ENCODE data around the gene SHROOM4.

The SHROOM4 gene

GRCh38 chrX:50776248-50776647, 37.7 kb downstream of the SHROOM4 start:
- DNase-seq = no peak

DNA sequence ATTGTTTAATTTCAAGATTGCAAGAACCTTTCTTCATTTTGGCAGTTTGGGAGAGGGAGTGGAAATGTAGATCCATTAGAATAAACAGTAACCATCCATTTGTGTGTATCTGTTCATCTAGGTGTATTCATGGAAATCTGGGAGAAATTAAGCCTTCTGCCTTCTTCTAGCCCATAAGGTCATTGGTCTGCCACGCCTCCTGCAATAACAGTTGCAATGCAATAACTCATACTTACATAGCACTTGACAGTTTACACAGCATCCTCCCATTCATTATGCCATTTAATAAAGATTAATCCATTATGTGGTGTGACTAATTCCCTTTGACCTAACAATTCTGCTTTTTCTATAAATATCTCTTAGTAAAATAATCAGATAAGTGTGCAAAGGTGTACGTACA, 42.6 kb downstream of the SHROOM4 start:
- DNase-seq = no peak

- no peak for DNase-seq
These were observed 43.3 kb downstream of the SHROOM4 start for GRCh38 chrX:50770702-50771101.

- DNase-seq = no peak
These were observed 44.5 kb downstream of the SHROOM4 start for GRCh38 chrX:50769389-50770063.

- no peak for DNase-seq
These were observed 45.2 kb downstream of the SHROOM4 start for GRCh38 chrX:50768801-50769200.

GRCh38 chrX:50765986-50766385, 48.0 kb downstream of the SHROOM4 start:
- no peak for DNase-seq

DNA sequence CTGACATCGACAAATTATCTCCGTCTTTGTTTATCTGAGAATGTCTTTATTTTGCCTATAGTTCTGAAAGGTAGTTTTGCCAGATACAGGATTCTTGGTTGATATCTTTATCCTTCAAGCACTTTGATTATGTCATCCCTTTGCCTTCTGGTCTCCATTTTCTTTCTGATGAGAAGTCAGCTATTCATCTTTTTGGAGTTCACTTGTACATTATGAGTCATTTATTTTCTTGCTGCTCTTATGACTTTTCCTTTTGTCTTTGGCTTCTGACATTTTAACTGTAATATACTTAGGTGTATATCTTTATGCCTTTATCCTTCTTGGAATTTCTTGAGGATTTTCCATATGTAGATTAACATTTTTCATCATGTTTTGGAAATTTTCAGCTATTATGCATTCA, 51.4 kb downstream of the SHROOM4 start:
- no peak for DNase-seq

GRCh38 chrX:50756276-50756675, 57.7 kb downstream of the SHROOM4 start:
- DNase-seq = no peak

GRCh38 chrX:50751091-50751490, 62.9 kb downstream of the SHROOM4 start:
- DNase-seq = no peak

DNA sequence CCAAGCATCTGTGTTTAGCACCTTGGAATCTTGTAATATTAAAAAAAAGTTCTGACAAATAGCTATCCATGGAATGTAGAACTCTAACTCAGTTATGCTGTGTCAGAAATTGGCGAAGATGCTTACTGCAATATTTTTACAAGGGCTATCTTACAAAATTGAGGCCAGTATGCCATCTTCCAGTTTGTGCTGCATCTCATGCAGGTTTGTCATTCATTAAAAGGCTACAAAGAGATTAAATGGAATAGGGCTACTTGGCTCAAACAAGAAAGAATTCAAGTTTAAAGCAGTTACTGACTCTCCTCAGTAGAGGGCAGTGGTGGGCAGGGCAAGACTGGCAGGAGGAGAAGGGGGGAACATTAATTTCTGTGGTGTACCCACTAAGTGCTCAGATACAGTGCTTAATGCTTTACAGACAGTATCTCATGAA, 66.5 kb downstream of the SHROOM4 start:
- no peak for DNase-seq

DNA sequence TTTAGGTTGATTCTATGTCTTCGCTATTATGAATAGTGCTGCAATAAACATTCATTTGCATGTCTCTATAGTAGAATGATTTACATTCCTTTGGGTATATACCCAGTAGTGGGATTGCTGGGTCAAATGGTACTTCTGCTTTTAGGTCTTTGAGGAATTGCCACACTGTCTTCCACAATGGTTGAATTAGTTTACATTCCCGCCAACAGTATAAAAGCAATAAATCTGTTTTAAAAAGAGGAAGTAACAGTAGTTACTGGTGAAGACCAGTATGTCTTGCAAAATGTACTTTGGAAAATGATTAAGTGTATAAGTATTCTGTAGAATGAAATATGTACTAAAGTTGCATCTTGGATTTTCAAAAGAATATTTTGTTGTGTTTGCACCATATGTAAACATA, 77.3 kb downstream of the SHROOM4 start:
- DNase-seq = no peak

- DNase-seq = no peak
These were observed 87.7 kb downstream of the SHROOM4 start for GRCh38 chrX:50726296-50726695.

DNA sequence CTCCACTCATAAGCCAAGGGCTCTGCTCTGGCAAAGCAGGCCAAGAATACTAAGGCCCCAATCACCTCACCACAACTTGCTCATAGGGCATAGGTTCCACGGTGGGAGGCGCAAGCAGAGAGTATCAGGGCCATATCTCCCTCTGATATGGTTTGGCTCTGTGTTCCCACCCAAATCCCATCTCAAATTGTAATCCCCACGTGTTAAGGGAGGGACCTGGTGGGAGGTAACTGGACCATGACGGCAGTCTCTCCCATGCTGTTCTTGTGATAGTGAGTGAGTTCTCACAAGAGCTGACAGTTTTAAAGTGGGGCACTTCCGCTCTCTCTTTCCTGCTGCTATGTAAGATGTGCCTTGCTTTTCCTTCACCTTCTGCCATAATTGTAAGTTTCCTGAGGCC, 88.7 kb downstream of the SHROOM4 start:
- no peak for DNase-seq

DNA sequence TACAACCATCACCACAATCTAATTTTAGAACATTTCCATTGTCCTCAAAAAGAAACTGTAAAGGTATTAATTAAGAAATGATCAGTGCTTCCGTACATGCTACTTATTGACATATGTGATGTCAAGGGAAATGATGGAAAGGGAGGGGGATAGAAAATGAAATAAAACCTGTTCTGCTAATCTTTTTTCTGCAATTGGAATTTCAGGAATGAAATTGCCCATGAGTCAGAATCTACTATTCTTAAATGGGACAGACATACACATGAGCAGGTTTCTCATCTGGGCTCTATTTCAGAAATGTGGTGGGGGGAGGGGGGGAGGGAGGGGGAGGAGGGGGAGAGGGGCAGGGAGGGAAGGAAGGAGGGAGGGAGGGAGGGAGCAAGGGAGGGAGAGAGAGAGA, 91.0 kb downstream of the SHROOM4 start:
- DNase-seq = no peak

DNA sequence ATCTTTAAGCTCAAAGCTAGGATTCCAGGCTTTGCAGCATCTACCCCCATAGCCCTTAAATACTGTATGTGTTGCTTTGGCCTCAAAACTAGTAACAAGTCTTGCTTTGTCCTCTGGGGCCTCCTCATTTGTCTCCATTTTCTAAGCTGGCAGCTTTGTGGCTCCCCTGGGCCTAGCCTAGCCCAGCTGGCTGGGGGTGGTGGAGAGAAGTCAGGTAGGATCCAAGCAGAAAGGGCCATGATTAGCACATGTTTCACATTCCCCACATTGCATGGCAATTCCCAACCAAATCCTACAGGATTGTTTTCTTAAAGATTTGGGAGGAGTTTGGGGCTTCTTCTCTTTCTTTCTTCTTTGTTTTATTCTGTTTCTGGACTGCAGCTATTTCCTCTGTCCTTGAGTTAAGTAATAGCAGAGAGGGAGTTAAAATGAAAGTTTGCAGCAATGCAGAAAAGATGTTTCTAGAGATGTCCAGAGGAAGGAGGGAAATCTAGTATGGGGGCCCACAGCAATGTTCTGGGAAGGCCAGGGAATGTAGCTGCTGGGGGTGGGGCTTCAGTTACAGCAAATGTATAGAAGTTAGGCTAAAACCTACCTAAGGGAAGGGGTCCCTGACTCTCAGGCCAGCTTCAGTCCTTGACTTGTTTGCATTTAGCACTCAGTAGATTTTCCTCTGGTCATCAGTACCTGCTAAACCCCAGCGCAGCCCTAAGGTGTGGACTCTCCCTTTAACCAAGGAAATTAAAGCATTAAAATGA, 92.1 kb downstream of the SHROOM4 start:
- DNase-seq = no peak

DNA sequence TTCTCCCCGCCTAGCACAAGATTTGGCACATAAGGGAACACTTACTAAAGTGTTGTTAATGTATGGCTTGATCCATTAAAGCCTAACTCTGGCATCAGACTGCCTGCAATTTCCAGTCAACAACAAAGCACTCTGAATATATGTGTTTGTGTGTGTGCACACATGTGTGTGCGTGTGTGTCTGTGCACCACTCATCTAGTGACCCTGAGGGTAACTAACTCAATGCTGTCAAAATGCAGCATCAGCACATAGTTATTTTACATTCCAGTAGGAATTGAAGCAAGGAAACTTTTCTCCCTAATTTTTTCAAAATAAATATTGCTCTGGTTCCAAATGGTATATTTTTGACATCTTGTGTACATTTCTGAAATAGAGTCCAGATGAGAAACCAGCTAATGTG, 94.4 kb downstream of the SHROOM4 start:
- DNase-seq = no peak

DNA sequence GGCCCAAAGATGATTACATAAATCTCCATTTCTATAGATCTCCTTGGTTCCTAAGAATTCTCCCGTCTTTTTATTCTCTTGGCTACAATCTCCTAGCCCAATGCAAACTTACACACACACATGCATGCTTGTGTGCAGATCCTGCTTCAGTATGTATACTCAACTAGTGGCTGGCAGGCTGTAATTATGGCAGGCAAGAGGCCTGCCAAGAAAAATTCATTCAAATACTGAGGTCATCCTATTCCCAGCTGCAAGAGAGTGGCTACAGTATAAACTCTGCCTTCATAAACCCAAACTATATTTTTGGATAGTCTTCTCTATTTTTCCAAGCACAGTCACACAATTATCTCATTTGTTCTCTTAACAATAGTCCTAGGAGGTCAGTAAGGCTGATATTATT, 95.2 kb downstream of the SHROOM4 start:
- no peak for DNase-seq

DNA sequence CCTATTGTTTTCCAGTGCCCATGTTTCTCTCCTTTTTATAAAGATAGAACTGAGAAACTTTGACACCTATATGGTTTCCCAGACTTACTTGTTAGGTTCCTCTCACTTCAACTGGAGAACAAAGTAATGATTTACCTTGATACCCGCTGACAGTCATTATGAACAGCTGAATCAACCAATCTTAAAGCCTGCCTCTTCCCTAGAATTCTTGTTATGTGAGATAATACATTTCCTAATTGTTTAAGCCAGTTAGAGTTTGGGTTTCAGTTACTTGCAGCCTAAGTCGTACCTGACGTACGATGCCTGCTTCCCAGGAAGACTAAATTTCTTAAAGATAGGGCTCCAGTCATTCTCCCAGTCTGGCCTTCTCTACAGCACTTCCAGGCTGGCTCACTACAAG, 97.3 kb downstream of the SHROOM4 start:
- DNase-seq = no peak

- no peak for DNase-seq
These were observed 101.2 kb downstream of the SHROOM4 start for GRCh38 chrX:50712777-50713176.

GRCh38 chrX:50711907-50712306, 102.1 kb downstream of the SHROOM4 start:
- DNase-seq = no peak

DNA sequence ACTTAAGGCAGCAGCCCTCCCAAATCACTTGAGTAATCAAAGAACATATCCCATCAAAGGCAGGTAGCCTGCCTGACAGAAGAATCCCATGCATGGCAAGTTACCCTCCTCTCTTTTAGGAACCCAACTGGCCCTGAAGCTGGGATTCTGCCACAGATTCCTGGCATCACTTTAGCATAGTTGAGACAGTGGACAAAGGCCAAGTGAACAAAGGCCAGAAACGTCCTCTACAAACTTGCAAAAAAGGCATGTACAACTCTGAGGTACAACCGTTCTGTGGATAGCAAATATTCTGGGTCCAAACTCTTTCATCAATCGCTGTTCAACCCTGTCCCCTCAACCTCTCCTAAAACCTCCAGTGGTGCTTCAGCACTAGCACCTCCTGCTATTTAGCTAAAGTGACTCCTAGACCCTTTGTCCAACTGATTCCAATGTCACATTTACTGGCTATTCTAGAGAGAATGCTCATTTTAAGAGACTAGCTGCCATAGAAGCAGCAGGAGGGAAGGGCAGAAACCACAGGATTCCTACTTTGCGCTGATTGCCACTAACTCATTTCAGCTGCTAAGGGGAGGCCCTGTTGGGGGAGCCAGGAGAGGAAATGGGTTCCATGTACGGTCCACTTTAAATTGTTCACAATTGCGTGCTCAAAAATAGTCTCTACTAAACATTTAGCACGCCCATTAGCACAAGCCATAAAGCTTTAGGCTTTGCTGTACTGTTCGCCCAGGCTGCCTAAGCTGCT, 105.9 kb downstream of the SHROOM4 start:
- no peak for DNase-seq

GRCh38 chrX:50707405-50707804, 106.6 kb downstream of the SHROOM4 start:
- DNase-seq = peak; percentile 1

DNA sequence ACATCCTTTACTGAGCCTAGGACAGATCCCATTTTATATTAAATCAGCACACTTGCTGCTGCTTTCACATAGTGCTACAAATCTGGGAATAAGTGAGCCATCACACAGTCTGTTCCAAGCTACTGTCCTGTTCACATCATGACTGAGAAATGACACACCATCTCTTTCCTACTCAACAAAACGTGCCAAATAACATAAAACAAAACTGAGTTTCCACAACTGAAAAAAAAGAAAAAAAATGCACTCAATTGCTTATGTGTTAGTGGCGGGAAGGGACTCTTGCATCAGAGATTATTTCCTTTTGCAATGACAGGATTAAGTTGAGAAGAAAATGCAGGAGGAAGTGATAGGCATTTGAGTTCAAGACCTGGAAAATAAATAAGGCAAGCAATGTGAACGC, 109.0 kb downstream of the SHROOM4 start:
- DNase-seq = no peak

GRCh38 chrX:50704360-50704759, 109.6 kb downstream of the SHROOM4 start:
- no peak for DNase-seq
